Measurements from ENCODE around the gene EEF1AKMT1.
"Not testable (repeated sequence)": the region's sequence is repeated elsewhere in the genome, so short reads cannot be mapped to it uniquely, and the experiment has no call there.

Gene EEF1AKMT1

DNA sequence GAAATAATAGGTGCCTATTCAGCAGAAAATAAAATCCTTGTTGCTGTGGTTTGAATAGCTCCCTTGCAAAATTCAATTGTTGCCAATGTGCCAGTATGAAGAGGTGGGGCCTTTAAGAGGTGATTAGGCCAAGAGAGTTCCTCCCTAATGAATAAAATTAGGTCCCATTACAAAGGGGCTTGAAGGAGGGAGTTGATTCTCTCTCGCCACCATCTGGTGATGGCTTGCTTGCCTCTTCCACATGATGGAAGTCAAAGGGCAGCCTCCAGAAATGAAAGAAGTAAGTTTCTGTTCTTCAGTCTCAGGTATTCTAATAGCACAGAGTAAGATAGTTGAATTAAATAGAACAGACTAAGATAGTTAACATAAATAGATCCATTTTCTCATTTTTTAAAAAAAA, 3.0 kb upstream of the EEF1AKMT1 start:
- no peak for DNase-seq

DNA sequence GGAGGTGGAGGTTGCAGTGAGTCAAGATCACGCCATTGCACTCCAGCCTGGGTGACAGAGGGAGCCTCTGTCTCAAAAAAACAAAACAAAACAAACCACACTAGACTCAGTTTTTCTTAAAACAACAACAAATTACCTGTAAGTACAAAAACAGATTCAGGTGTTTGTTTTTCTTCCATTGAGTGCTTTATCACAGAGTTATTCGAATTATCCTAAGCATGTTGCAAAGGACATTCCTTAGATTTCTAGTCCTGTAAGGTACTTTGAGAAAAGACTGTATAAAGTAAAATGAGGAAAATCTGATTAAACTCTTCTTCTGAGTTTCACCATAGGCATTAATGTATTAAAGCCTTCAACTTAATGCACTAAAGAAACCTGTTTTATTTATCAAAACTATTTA, 2.2 kb upstream of the EEF1AKMT1 start:
- DNase-seq, result no peak

DNA sequence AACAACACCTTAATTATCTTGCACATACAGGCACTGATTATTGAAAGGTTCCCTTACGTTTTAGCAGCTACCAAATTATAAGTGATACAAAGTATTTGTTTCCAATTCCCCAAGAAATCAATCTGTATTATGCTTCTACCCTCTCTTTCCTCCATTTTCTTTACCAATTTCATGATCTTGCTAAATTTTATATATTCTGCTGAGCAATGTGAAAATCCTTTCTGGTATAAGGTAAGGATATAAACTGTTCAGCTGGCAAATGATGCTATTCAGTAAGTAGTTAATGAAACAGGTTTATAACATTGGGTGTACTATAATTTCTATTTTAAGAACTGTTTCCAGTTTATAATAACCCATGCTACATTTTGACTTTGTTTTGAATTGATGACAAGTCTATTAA, 985 bp upstream of the EEF1AKMT1 start:
- no peak for DNase-seq

DNA sequence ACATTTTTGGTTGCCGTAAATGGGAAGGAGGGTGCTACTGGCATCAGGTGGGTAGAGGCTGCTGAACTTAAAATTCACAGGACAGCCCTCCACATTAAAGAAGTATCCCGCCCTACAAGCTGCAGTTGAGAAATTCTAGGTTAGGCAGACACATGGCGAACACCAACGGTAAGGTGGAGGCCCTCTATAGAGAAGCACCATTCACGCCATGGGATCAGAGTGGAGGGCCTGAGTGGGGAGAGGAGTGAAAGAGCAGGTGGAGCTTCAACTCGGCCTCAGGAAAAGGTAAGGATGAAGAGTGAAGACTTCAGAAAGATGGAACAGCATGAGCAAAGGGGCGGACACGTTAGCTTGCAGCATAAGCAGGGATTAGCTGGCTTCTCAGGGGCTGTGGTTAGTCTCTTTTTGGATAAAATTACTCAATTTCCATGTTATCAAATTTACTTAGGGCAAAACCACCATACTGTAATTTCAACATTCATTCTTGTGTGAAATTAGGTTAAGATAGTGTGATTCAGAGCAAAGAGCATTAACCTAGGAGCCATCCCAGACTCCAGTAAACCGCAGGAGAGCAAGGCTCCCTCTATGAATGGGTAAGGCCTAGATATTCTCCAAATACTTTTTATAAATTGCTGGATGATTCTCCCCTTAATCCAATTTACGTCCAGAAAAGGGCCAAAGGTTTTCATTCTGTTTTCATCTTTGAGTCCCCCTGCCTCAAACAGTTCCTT, 1.2 kb downstream of the EEF1AKMT1 start:
- DNase-seq, result no peak

DNA sequence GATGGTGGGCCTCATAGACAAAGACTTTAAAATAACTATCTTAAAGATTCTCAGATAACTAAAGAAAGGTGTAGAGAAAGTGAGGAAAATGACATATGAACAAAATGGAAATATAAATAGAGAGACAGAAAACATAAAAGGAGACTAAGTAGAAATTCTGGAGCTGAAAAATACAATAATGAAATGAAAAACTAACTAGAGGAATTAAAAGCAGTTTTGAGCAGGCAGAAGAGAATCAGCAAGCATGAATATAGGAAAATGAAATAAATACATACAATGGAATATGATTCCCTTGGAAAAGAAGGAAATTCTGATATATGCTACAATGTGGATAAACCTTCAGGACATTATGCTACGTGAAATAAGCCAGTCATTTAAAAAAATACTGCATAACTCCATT, 3.9 kb downstream of the EEF1AKMT1 start:
- DNase-seq, result no peak

DNA sequence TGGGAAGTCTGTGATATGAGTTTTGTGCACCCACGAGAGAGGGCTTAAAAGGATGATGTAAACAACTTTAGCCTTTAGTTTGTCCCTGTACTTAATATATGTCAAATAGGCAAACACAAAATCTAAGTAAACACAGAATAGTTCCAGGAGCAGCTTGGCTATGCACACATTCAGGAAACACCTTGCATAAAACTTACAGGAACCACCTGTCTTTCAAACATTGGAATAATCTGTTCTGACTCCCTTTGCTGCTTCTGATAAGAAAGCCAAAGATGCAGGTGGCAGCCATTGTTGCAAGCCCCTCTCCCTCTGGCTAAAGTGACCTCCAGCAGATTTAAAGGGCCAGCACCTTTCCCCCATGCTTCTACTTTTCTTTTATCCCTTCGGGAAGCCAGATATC, 4.7 kb downstream of the EEF1AKMT1 start:
- no peak for DNase-seq

DNA sequence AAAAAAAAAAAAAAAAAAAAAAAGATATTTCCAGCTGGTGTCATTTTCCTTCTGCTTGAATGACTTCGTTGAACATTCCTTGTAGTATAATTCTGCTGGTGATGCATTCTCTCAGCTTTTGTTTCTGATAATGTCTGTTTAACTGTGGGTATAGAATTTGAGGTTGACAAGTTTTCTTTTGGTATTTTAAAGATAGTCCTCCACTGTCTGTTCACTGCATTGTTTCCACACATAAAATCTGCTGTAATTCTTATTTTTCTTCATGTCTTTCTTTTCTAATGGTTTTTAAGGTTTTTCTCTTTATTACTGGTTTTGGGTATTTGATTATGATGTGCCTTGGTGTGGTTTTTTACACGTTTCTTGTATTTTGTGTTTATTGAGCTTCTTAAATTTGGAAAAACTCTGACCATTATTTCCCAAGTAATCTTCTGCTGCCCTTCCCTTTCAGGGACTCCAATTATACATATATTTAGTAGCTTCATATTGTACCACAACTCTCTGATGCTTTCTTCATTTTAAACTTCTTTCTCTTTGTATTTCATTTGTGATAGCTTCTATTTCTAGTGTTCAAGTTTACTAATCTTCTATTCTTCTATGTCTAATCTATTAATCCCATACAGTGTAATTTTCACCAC, 6.3 kb downstream of the EEF1AKMT1 start:
- DNase-seq, result no peak

DNA sequence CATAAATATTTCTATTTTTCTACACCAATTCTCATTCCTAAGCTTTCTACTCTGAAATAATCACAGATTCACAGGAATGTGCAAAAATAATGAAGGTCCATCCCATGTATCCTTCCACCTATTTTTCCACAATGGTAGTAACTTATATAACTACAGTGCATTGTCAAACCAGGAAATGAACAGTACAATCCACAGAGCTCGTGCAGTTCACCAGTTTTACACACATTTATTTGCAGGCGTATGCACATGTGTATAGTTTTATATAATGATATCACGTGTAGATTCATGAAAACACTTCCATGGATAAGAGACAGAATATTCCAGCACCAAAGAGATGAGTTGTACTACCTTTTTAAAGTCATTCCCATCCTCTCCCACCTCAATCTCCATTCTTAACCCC, 12.9 kb downstream of the EEF1AKMT1 start:
- DNase-seq, result no peak

DNA sequence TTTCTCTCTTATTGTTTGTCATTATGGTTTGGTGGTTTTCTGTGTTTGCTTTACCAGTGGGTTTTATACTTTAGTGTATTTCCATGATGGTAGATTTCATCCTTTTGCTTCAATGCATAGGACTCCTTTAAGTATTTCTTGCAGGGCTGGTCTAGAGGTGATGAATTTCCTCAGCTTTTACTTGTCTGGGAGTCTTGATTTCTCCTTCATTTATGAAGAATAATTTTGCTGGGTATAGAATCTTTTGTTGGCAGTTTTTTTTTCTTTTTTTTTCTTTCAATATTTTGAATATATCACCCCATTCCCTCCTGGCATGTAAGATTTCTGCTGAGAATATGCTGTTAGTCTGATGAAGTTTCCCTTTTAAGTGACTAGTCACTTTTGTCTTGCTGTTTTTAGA, 19.8 kb downstream of the EEF1AKMT1 start:
- DNase-seq, result no peak

DNA sequence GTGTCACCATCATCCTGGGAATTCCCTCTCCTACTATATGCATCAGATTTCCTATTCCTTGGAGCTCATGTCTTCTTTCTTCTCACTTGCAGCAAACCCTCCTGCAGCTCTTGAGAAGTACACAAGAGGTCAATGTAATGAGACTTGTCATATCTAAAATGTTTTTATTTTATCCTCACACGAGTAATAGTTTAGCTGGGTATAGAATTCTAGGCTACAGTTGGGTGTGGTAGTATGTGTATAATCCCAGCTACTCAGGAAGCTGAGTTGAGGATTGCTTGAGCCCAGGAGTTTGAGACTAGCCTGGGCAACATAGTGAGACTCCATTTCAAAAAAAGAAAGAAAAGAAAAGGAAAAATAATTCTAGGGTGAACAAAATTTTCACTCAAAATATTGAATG, 24.4 kb downstream of the EEF1AKMT1 start:
- no peak for DNase-seq

DNA sequence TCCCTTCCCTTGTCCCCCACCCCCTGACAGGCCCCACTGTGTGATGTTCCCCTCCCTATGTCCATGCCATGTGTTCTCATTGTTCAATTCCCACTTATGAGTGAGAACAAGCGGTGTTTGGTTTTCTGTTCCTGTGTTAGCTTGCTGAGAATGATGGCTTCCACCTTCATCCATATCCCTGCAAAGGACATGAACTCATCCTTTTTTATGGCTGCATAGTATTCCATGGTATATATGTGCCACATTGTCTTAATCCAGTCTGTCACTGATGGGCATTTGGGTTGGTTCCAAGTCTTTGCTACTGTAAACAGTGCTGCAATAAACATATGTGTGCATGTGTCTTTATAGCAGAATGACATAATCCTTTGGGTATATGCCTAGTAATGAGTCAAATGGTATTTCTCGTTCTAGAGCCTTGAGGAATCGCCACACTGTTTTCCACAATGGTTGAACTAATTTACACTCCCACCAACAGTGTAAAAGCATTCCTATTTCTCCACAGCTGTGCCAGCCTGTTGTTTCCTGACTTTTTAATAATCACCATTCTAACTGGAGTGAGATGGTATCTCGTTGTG, 29.8 kb downstream of the EEF1AKMT1 start:
- not testable (repeated sequence) for DNase-seq

DNA sequence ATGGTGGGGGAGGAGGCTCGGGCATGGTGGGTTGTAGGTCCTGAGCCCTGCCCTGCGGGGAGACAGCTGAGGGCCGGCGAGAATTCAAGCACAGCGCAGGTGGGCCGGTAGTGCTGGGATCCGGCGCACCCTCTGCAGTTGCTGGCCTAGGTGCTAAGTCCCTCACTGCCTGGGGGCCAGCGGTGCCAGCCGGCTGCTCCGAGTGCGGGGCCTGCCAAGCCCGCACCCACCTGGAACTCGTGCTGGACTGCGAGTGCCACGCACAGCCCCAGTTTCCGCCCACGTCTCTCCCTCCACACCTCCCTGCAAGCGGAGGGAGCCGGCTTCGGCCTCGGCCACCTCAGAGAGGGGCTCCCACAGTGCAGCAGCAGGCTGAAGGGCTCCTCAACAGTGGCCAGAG, 33.7 kb downstream of the EEF1AKMT1 start:
- DNase-seq, result no peak

DNA sequence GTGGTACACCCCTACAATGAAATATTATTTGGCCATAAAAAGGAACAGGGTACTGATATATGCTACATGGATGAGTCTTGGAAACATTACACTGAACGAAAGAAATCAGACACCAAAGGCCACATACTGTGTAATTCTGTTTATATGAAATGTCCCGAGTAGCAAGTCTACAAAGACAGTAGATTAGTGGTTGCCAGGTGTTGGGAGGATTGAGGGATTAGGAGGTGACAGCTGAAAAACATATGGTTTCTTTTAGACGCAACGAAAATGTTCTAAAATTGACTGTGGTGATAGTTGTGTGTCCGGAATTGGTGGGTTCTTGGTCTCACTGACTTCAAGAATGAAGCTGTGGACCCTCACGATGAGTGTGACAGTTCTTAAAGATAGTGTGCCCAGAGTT, 35.1 kb downstream of the EEF1AKMT1 start:
- no peak for DNase-seq

DNA sequence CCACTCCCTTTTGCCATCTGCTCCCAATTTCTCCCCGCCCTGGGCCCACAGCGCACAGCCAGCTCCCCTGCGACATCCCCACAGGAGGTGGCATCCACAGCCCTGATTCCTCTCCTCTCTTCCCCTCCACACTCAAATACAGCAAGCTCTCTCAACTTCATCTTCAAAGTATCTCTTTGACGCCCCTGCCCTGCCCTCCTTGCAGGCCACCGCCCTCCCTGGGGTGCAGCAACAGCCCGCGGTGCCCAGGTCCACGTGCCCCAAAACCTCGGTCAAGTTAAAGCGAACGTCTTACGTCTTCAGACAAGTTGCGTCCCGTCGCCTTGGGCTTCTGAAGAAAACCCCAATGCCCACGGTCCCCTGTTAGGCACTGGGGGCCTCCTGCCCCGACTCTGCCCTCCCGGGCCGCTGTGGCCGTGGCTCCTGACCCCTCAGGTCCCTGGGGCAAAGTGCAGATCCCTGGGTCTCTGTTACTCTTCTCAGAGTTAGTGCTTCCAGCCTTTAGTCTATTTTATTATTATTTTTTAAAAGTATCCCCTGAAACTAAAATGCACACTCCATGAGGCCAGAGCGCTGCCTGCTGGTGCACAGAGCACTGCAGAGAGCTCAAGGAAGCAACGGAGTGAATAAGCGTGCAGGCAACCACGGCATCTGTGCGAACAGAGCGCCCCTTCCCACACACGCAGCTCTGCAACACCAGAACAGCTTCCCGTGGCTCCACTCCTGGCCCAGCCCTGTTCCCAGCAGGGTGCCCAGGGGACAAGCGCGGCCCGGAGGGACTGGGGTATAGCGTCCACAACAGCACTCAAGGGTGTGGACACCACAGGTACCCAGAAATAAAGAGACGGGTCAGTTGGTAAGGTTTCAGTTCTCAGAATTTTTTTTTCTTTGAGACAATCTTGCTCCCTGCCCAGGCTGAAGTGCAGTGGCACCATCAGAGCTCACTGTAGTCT, 43.9 kb downstream of the EEF1AKMT1 start:
- no peak for DNase-seq

DNA sequence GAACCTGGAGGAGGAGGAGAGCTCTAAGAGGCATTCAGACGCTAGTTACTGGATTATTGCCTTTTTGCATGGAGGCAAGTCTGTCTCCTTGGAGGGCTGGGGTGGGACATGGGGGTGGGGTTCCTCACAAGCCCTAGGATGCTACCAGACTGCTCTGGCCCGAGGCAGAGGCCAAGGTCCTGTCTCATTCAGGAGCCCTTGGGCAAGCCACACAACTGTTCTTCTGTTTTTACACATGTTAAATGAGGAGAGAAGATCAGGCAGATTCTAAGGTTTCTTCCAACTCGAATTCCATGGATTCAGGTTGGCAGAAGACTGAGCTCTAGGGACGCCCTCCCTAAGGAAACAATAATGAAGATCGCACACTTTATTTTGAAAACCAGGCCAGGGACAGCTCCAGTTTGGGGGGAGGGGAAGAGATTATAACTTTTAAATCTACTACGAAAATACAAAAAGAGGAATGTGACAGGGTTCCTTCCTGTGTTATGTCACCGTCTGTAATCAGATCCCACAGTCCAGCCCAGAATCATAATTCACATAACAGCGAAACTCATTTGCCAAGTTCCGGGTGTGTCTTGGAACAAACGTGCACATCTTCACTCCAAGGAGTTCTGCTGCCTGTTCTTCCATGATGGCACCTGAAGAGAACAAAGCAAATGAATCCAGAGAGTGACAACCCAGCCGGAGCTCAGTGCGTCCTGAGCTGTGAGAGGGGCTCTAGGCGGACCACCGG, 45.0 kb downstream of the EEF1AKMT1 start:
- DNase-seq, result no peak

DNA sequence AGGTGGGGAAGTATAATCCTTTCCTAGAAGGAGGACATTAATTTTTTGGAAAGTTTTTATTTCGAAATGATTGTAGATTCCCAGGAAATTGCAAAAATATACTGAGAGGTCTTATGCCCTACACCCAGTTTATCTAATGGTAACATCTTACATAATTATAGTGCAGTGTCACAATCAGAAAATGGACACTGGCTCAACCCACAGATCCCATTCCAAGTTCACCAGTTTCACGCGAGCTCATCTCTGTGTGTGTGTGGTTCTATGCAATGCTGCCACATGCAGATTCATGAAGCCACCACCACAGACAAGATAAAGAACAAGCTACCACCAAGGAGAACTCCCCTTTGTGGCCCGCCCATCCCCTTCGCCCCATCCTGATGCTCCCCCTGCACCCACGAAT, 45.9 kb downstream of the EEF1AKMT1 start:
- DNase-seq, result no peak

DNA sequence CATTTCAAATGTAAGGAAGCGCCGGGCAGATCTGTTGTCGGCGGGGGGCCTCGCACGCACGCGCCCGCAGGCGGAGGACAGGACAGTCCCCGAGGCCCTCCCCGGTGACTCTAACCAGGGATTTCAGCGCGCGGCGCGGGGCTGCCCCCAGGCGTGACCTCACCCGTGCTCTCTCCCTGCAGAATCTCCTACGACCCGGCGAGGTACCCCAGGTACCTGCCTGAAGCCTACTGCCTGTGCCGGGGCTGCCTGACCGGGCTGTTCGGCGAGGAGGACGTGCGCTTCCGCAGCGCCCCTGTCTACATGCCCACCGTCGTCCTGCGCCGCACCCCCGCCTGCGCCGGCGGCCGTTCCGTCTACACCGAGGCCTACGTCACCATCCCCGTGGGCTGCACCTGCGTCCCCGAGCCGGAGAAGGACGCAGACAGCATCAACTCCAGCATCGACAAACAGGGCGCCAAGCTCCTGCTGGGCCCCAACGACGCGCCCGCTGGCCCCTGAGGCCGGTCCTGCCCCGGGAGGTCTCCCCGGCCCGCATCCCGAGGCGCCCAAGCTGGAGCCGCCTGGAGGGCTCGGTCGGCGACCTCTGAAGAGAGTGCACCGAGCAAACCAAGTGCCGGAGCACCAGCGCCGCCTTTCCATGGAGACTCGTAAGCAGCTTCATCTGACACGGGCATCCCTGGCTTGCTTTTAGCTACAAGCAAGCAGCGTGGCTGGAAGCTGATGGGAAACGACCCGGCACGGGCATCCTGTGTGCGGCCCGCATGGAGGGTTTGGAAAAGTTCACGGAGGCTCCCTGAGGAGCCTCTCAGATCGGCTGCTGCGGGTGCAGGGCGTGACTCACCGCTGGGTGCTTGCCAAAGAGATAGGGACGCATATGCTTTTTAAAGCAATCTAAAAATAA, 52.1 kb downstream of the EEF1AKMT1 start:
- DNase-seq, result no peak

DNA sequence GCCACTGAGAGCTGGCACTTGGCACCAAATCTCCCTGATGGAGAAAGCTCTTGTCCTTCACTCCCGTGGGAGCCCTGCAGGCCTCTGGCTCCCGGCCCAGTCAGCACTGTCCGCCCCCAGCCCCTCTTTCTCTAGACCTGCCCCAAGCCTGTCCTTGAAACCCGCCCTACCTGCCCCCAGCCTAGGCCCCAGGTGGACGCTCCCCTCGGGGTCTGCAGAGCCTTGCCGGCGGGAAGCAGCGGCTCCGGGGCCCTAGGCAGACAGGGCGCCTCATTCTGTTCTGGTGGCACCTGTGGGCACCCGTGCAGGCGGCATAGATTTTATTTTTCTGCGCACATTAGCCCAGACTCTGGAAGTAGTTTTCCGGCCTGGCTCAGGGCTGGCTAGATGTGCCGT, 52.7 kb downstream of the EEF1AKMT1 start:
- no peak for DNase-seq

DNA sequence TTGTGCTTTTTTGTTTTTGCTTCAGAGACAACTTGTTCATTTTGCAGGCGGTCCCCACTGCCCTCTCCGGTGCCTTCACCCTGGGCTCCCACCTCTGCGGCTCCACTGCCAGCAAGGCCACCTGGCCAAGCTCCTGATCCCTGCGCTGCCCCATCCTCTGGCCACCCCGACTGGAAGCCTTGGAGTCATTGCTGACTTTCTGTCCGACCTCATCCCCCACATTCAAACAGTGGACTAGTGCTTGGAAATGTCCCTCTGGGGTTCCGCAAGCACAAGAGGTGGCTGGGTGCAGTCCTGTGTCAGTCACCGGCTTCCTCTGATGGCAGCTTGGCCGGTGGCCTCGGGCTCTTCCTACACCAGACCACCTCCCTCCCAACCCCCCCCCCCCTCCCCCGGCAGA, 53.3 kb downstream of the EEF1AKMT1 start:
- DNase-seq, result no peak

DNA sequence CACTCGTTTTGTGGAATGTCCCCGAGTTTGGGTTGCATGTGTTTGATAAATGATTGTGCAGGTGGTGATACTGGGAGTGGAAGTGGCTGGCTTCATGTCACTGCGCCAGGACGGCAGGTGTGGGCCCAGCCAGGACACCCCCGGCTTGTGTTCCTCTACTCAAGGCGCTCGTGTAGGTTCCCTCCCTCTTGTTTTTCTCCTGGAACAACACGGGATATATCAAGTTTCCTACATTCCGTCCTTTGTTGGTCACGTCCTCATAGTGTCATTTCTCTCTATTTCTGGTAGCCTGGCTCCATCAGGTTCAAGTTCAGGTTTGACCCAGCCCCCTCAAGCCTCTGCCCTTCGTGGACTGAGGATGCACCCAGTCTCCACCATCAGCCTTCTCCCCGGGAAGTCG, 54.0 kb downstream of the EEF1AKMT1 start:
- no peak for DNase-seq

DNA sequence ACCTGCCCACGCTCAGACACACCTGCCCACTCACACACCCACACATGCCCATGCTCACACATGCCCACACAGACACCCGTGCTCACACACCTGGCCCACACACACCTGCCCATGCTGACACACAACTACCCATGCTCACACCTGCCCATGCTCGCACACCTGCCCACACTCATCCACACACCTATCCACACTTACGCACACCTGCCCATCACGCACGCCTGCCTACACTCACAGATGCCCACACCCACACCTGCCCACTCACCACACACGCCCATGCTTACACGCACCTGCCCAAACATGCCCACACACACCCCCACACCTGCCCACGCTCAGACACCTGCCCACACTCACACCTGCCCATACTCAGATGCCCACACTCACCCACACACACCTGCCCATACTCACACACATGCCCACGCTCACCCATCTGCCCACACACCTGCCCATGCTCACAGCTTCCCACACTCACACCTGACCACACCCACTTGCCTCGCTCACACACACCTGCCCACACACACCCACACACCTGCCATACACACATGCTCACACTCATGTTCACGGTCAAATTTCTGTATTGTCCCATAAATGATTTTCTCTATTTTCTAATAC, 54.7 kb downstream of the EEF1AKMT1 start:
- DNase-seq, result no peak

Measured in RPMI8226 (cell line).